Measurements from ENCODE around the gene ADGRG7.

The ADGRG7 gene

DNA sequence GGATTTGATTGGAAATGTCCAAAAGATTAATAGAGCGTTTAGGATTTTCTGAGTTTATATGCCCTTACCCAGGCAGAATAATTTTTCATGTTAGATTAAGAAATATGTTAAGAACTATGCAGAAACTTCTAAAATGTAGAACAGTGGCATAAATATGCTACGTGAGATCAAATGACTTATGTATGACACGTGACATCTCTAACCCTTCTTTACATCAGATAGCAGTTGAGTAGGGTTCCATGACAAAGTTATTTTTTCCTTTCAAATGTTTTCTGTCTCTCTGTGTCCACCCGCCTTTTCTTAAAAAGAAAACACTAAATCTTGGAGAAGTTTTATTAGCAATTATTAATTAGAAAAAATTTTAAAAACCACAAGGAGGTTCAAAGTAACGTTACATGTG, 91.3 kb downstream of the ADGRG7 start:
- DNase-seq (ENCODE audit: low read depth): no peak

DNA sequence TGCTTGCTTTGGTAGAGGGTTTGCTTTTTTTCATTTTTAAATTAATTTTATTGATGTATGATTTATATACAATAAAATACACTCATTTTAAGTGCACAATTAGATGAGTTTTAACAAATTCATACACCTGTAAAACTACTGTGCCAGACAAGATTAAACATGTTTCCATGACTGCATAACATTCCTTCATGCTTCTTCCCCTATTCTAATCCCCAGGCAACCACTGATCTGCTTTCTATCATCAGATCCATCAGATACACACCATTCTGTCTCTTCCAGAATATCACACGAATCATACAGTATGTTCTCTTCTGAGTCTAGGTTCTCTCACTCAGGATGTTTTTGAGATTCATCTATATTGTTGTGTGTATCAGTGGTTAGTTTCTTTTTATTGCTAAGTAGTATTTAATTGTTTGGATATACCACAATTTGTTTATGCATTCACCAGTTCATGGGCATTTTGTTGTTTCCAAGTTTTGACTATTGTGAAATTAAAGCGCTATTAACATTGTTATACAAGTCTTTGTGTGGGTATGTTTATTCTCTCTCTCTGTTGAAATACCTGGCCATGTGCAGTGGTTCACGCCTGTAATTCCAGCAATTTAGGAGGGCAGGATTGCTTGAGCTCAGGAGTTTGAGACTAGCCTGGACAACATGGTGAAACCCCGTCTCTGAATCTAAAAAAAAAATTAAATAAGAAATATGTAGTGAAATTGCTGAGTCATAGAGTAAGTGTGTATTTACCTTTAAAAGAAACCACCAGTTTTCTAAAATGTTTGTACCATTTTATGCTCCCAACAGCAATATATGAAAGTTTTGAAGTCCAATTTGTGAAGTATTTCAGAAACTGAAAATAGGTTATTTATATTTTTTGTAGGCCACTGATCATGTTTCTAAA, 92.9 kb downstream of the ADGRG7 start:
- DNase-seq (ENCODE audit: low read depth): no peak

DNA sequence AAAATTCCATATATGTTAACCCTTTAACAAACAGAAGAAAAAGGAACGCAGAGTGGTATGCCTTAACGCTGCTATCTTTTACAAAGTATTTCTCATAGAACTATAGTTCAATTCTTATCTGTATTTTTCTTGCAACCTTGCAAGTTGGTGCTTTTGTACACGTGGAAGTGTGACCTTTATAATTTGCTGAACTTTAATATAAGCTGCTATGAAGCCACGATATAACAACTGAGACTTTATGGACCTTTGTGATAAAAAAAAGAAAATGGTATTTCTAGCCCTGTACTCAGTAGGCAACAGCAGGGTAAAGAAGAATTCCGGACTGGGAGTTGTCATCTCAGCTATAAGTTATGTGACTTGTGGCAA, 93.6 kb downstream of the ADGRG7 start:
- no peak for DNase-seq (ENCODE audit: low read depth)

DNA sequence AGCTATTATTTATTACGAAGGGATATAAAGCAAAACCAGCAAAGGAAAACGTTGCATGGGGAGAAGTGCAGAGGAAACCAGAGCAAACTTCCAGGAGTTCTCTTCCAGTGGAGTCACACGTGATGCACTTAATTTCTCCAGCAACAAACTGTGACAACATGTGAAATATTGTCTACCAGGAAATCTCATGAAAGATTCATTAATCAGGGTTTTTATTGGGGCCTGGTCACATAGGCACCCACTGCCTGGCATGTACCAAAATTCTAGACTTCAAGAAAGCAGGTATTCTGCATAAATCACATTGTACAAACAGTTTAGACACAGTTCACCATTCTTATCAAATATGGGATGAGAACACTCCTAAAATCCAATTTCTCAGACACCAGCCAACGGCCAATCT, 94.5 kb downstream of the ADGRG7 start:
- no peak for DNase-seq (ENCODE audit: low read depth)

DNA sequence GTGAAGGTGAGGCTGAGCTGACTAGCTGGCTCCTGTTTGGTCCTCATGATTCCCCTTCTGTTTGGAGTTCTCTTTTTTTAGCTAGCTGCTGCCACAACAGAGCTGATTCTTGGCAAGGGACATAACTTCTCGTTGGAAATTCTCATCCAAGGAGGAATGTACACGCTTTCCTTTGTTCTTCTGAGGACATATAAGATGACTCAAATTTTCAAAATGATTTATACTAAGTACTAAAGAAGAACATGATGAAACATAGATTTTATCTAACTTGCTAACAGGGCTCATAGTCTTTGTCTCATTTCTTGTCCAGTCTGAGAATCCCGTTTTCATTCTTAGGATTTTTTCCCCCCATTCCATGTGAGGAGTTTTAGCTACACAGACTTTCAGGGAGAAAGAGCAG, 97.0 kb downstream of the ADGRG7 start:
- DNase-seq (ENCODE audit: low read depth): no peak

DNA sequence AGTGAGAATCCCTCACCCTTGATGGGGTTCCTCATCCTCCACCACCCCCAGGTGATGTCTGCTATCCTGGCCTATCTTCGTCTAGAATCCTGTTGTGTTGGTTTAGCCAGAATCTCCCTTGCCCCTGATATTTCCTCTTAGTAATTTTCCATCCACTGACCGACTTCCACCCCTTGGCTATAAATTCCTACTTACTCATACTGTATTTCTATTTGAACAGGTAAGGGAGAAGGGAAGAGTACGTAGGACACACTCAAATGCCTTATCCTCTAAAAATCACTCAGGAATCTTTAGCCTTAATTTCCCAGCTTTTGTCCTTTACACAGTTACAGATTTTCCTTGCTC, 99.2 kb downstream of the ADGRG7 start:
- DNase-seq (ENCODE audit: low read depth): no peak

DNA sequence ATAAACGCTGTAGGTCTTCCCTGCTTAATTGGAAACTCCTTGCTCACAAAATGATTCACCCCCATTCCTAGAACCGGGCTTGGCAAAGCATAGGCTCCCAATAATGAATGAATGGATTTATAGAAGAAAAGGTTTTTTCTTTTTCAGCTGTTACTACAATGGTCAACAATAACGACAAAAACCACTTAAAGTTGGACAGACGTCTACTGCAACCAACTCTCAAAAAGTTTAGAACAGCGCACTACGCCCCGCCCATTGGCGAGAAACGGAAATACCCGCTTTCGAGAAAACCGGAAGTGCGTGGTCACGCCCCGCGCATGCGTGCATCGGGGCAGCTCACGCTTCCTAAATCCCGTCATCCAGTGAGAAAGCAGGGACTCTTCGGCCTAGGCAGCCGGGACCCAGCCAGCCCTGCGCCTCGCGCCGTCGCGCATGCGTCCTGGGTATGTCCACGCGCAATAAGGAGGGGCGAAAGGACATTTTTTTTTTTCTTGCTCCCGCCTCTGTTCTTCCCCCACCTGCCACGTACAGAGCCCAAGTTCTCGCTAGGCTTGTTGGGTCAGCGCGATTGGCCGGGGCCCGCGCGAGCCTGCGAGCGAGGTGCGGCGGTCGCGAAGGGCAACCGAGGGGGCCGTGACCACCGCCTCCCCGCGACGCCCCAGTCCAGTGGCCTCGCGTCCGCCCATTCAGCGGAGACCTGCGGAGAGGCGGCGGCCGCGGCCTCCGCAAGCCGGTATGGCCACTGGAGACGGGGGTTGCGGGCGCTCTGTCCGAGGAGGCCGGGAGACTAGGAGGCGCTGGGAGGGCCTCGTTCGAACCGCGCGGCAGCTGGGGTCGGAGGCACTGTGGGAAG, 99.8 kb downstream of the ADGRG7 start, which contains the start of gene TFG:
Gene TFG (plus strand): TSS at position 506 of the 853 bp plus-strand sequence. CDS start 4,192 bp downstream, outside the sequence.
- peak; percentile 99 for DNase-seq (ENCODE audit: low read depth)

DNA sequence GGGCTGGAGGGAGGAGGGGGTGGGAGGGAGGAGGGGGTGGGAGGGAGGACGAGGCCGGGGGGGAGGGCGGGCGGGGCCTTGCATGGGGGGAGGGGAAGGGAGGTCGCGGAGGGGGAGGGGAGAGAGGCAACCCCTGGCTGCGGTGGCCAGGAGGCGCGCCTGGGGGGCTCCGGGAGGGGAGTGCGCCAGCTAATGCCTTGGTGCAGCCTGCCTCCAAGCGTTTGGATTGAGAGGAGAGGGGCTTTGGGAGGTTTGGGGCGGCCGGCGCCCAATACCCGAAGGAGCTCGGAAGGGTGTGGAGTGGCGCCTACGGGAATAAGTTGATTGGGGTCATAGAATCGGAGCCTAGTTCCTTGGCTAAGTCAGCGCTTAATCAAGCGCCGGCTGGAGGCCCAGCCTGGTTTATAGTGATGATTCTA, 100.5 kb downstream of the ADGRG7 start:
- no peak for DNase-seq (ENCODE audit: low read depth)

DNA sequence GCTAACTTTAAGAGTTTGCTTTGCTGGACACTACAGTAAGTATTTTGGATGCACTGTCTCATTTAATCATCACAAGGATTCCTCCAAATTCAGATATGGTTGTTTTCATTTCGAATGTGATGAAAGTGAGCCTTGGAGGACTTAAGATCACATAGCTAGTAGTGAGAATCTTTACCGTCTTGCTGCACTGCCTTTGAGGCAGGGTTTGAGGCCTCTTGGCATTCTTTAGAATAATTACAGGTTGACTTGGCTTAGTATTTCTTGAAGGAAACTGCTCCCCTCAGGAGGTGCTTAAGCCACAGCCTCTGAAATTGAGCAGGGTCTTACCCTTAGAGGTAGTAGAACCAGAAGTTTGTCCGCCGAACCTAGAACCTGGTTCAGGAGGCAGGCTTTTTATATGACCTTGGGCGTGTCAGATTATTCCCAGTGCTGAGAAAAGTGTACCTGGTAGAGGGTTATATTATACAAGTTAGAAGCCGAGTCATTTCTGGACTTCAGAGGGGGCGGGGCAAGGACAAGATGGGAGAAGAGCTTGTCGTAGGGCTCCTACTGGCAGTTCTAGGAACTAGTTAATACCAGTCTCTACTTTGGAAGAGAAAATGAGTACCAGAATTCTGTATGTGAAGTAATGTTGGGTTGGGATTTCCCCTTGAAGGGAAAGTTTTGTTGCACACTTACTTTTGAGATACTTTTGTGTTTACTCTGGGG, 101.0 kb downstream of the ADGRG7 start:
- peak; percentile 47 for DNase-seq (ENCODE audit: low read depth)

DNA sequence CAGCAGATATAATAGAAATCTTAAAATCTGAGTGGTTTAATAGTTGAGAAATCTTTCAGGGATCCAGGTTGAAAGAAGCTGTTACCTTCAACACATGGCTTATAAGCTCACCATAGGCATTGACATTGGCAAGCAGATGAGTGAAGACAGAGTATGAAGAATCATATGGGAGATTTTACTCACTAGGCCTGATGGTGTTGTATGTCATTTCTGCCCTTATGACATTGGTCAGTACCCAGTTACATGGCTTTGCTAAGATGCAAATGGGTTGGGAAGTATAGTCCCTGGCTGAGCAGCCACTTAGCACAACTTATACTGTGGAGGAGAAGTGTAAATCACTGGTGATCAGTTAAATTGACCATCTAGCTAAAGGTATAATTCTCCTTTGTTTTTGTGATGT, 105.8 kb downstream of the ADGRG7 start:
- DNase-seq (ENCODE audit: low read depth): no peak

DNA sequence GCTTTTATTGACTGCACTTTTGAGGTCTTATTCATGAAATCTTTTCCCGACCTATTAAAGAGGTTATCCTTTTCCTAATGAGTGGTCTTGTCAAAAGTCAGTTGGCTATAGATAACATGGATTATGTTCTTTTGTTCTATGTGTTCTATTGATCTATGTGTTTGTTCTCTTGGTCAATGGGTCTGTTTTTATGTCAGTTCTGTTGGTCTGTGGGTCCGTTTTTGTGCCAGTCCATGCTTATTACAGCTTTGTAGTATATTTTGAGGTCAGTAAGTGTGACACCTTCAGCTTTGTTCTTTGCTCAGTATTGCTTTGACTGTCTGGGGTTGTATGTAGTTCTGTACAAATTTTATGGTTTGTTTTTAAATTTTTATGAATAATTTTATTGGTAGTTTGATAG, 107.7 kb downstream of the ADGRG7 start:
- no peak for DNase-seq (ENCODE audit: low read depth)

DNA sequence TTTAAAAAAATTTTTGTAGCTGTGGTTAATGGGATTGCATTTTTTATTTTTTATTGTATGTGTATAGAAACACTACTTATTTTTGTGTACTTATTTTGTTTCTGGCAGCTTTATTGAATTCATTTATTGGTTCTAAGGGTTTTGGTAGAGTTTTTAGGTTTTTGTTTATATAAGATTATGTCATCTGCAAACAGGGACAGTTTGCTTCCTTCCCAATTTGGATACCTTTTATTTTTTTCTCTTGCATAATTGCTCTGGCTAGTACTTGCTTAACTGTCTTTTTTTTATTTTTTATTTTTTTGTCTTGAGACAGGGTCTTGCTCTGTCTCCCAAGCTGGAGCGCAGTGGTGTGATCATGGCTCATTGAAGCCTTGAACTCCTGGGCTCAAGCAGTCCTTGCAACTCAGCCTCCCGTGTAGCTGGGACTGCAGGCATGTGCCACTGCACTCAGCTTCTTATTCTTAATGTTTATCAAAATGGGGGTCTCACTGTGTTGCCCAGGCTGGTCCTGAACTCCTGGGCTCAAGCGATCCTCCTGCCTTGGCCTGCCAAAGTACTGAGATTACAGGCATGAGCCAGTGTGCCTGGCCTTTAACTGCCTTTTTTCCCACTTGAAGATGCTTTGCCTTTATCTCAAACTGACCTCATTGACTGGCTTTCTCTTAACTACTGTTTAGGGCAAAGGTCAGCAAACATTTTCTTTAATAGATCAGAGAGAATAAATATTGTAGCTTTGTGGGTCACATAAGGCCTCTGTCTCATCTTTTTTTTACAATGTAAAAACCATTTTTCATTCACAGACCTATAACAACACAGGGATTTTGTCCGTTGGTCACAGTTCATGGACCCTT, 108.5 kb downstream of the ADGRG7 start:
- no peak for DNase-seq (ENCODE audit: low read depth)

DNA sequence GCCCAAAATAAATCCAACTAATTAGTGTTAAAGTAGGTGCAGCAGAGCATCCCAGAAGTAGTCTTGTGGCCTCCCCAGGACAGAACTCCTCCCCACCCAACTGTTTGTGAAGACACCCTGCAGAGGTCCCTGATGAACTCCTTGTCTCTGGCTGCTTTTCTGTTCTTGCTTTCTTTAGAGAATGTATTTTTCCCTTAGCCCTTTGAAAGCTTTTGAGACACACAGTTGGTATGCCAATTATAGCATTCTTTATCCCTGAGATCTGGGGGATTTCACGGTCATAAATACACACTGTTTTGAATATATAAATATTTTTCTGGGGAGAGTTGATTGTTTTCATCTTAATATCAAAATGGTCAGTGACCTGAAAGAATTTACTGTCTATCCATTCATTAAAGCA, 109.7 kb downstream of the ADGRG7 start:
- DNase-seq (ENCODE audit: low read depth): no peak

DNA sequence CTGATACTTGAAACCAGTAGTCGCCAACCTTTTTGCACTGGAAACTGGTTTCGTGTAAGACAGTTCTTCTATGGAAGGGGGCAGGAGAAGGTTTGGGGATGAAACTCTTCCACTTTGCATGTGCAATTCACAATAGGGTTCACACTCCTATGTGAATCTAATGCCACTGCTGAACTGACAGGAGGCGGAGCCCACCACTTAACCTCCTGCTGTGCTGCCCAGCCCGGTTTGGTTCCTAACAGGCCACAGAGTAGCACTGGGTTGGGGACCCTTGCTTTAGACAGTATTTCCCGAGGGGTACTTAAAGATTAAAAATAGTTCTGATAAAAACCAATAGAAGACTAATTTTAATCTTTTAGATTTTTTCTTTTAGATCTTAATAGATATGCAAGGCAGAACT, 111.0 kb downstream of the ADGRG7 start:
- DNase-seq (ENCODE audit: low read depth): no peak

DNA sequence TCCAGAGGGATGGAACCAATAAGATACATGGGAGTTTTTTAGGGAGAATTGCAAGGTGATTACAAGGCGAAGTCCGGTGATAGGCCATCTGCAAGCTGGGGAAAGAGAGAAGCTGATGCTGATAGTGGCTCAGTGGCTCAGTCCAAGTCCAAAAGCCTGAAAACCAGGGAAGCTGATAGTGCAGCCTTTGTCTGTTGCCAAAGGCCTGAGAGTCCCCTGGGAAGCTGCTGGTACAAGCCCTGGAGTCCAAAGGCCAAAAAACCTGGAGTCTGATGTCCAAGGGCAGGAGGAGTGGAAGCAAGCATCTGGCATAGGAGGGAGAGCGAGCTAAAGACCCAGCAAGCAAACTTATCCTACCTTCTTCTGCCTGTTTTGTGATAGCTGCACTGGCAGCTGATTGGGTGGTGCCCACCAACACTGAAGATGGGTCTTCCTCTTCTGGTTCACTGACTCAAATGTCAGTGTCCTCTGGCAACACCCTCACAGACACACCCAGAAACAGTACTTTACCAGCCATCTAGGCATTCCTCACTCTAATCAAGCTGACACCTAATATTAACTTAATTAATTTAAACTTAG, 116.6 kb downstream of the ADGRG7 start:
- DNase-seq (ENCODE audit: low read depth): no peak

DNA sequence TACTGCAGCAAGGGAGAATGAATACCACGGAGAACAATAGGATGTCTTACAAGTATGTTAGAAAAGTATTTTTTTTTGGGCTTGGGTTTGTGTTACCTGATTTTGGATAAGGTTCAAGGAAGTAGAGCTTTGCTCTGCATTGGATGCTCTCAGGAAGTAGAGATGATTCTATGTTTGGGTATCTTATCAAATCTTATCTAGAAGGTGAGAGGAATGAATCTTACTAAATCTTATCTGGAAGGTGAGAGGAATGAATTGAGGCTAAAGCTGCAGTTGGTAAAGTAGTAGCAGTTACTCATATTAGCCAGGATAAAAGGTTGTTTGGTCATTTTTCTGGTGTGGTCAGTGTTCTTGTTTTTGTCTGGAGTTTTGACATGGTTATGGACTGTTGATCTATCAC, 117.3 kb downstream of the ADGRG7 start:
- no peak for DNase-seq (ENCODE audit: low read depth)

DNA sequence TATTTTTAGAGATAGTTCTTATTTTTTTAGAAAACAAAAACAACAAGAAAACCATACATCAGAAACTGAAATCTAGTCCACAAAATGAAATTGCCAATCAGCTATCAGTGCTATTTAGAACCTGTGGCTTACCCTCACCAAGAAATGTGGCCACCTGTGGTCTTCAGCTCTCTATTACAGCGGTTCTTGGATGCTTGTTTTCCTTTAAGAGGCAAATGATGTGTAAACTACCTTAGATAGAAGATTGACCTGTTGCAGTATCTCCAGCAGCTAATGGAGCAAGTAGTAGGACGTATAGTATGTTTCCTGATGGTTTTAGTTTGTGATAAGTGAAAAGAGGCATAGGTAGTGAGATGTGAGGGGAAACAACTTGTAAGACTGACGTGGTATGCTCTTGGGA, 121.1 kb downstream of the ADGRG7 start:
- no peak for DNase-seq (ENCODE audit: low read depth)

DNA sequence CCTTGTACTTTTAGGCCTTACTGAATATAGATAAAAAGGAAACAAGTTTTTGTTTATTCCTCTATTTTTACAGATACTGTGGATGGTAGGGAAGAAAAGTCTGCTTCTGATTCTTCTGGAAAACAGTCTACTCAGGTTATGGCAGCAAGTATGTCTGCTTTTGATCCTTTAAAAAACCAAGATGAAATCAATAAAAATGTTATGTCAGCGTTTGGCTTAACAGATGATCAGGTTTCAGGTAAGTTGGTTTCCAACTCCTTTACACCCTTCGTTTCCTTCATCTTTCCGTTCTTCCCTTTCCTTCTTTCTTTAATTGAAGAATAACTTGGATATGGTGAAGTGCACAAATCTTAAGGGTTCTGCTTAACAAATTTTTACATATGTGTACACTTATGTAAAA, 123.0 kb downstream of the ADGRG7 start:
- no peak for DNase-seq (ENCODE audit: low read depth)

DNA sequence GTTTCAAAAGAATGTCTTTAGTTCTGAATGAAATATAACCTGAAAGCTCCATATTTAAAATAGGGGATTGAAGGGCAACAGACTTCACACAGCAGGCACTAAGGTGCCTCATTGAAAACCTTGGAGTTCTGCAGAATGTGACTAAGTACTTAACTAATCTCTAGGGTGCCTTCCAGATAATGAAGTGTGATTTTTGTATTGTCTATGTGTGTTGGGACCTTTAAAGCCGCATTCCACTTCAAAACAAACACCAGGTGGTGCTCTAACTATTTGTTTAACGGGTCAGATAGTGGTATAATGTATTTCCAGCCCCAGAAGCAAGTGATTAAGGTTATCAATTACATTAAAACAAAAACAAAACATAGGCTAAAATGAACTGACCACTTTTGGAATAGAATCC, 127.9 kb downstream of the ADGRG7 start:
- no peak for DNase-seq (ENCODE audit: low read depth)

DNA sequence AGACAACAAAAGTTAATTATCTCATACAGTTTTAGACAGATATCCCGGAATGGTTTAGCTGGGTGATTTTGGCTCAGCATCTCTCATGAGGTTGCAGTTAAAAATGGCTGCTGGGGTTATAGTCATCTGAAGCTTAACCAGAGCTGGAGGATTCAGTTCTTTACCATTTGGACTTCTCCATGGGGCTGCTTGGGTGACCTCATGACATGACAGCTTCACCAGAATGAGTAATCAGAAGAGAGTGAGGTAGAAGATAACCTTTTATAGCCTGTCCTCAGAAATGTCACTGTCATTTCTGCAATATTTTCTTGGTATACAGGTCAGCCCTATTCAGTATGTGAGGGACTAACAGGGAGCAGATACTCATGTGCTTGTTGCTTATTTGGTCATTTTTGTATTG, 130.8 kb downstream of the ADGRG7 start:
- no peak for DNase-seq (ENCODE audit: low read depth)

DNA sequence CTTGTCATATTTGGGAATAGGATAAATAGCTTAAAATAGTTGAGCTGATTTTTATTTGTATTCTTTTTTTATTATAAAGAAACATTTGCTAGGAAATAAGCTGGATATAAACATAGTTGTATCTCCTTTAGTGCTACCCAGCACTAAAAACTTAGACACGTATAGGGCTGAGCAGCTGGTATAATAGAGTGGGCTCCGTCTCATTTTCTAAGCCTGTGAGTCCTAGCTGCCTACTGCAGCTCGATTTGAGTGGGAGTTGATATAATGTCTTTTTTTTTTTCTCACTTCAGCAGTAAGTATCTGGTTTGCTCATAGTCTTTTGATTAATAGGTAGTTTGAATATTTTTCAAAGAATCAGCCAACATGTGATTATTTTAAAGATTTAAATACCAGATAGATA, 134.1 kb downstream of the ADGRG7 start:
- DNase-seq (ENCODE audit: low read depth): no peak

All from fibroblast of the conjunctiva (primary cell).